K562 (cell line): ENCODE data around the gene KLHL30. TPM values are rescaled to one million over a fixed set of nuclear protein-coding genes. Genes with fewer than 3 reads are reported as not detected.
A peak's percentile ranks its signal among the peaks of the same experiment; 100 is the strongest.

Experiments used
- ATAC-seq: fragments of 200-7000 bp; cut with Tn5 transposase; 3 replicates; pipeline ENCODE4 v1.9.1; 2020; ENCODE audit warnings: moderate library complexity
- BruUV-seq: library from RNA; stranded (reverse); fragments of 400-500 nt; replicated peaks from 2 replicates; lab custom pipeline; 2021; lab: Mats Ljungman, UMichigan
- CTCF ChIA-PET: fragments of 300-600 bp; formaldehyde crosslinking; extraction: SDS; loops from one replicate; lab custom pipeline; 2021; ENCODE audit warnings: low intra/inter-chr PET ratio; lab: Yijun Ruan, JAX
- POLR2A ChIA-PET: fragments of 300-600, 350-650 bp; sonication (Branson Sonifier 250); formaldehyde crosslinking; extraction: SDS; loops from one replicate; lab custom pipeline; 2021; ENCODE audit warnings: antibody characterized with exemption, inconsistent platforms; lab: Yijun Ruan, JAX
- DNase-seq, 4 experiments: peaks; one replicate each; pipeline versions ENCODE4 v3.0.0 to v3.0.0-alpha.2; 2011 to 2018; ENCODE audit warnings: low spot score in 3 of 4, mixed read lengths in 3 of 4; ENCODE audit errors: extremely low read depth in 1 of 4
- FAIRE-seq: peaks from 2 replicates; lab custom pipeline; 2011; peaks lifted over from hg19 to GRCh38; lab: Jason Lieb, UNC
- H2AFZ ChIP-seq: 2 replicates; pipeline ENCODE4 v1.6.0; 2011; ENCODE audit warnings: low read depth, low read length, control low read depth, inconsistent platforms
- H3K27ac ChIP-seq: fragments of 200-600 bp; 3 replicates; pipeline ENCODE4 v1.8.0; 2011; ENCODE audit warnings: low read depth, mild to moderate bottlenecking, control low read depth, inconsistent platforms, low read length, moderate library complexity, mixed read lengths; ENCODE audit errors: extremely low read depth
- H3K27me3 ChIP-seq, 2 experiments: fragments of 300-600 bp in 1 of 2; 2 replicates in 1 of 2; 3 replicates in 1 of 2; pipeline versions ENCODE4 v1.6.0 to v1.8.0; 2011; ENCODE audit warnings: inconsistent platforms in 2 of 2, low read length in 2 of 2, mild to moderate bottlenecking in 1 of 2, mixed read lengths in 1 of 2, moderate library complexity in 1 of 2; ENCODE audit not compliant: control insufficient read depth in 2 of 2, insufficient read depth in 2 of 2
- H3K36me3 ChIP-seq: fragments of 300-600 bp; 3 replicates; pipeline ENCODE4 v1.8.0; 2011; ENCODE audit warnings: mild to moderate bottlenecking, low read length, inconsistent platforms; ENCODE audit not compliant: control insufficient read depth, insufficient read depth
- H3K4me1 ChIP-seq, 2 experiments: fragments of 200-600 bp in 1 of 2; replicated peaks in 1 of 2; 2 replicates in 1 of 2; 3 replicates in 1 of 2; pipeline versions ENCODE4 v1.5.1 to v1.8.0; 2011; ENCODE audit warnings: inconsistent platforms in 2 of 2, low read length in 2 of 2, mild to moderate bottlenecking in 1 of 2, mixed read lengths in 1 of 2, moderate library complexity in 1 of 2; ENCODE audit not compliant: control insufficient read depth in 2 of 2, insufficient read depth in 2 of 2
- H3K4me2 ChIP-seq: 2 replicates; pipeline ENCODE4 v1.6.1; 2011; ENCODE audit warnings: low read length, control low read depth, inconsistent platforms, mixed read lengths; ENCODE audit not compliant: insufficient read depth
- H3K4me3 ChIP-seq: fragments of 200-600 bp; sonication (generic), shearing (Covaris generic); 2 replicates; pipeline ENCODE4 v1.5.1; 2016; ENCODE audit warnings: control low read depth, inconsistent platforms
- H3K79me2 ChIP-seq: fragments of 200-600 bp; 3 replicates; pipeline ENCODE4 v1.8.0; 2011; ENCODE audit warnings: low read length, inconsistent platforms; ENCODE audit not compliant: control insufficient read depth, insufficient read depth
- H3K9ac ChIP-seq, 2 experiments: 2 replicates each; pipeline versions ENCODE4 v1.6.0 to v1.6.1; 2011; ENCODE audit warnings: low read depth in 2 of 2, low read length in 2 of 2, control low read depth in 1 of 2, inconsistent platforms in 1 of 2, mild to moderate bottlenecking in 1 of 2, mixed read lengths in 1 of 2; ENCODE audit not compliant: insufficient read depth in 1 of 2
- H3K9me1 ChIP-seq: one replicate; pipeline ENCODE4 v1.6.0; 2011; ENCODE audit warnings: inconsistent platforms, mild to moderate bottlenecking, low read length, moderate library complexity; ENCODE audit not compliant: control insufficient read depth, insufficient read depth
- H3K9me3 ChIP-seq: replicated peaks from 2 replicates; pipeline ENCODE4 v1.5.1; 2011; ENCODE audit warnings: low read depth, low read length, inconsistent platforms; ENCODE audit not compliant: control insufficient read depth, insufficient read depth
- H4K20me1 ChIP-seq: replicated peaks from 2 replicates; pipeline ENCODE4 v1.6.1; 2011; ENCODE audit warnings: low read length, inconsistent platforms, mixed read lengths; ENCODE audit not compliant: control insufficient read depth, insufficient read depth
- C11orf30 ChIP-seq: fragments of 450-650 bp; IDR thresholded peaks from 2 replicates; pipeline ENCODE4 v1.6.1; 2016; ENCODE audit warnings: low read depth, mild to moderate bottlenecking
- MAFK ChIP-seq: IDR thresholded peaks from 2 replicates; pipeline ENCODE4 v1.6.1; 2011; ENCODE audit warnings: low read length, improper control_type of control experiment
- POLR2G ChIP-seq: fragments of 200-400 bp; formaldehyde crosslinking; IDR thresholded peaks from 2 replicates; pipeline ENCODE4 v1.6.1; 2017; ENCODE audit warnings: low read depth, mild to moderate bottlenecking, antibody characterized with exemption, low read length, moderate library complexity
- RBFOX2 ChIP-seq: fragments of 200-400 bp; formaldehyde crosslinking; IDR thresholded peaks from 2 replicates; pipeline ENCODE4 v1.6.1; 2017; ENCODE audit warnings: low read depth, mild to moderate bottlenecking, low read length, moderate library complexity
- SMC3 ChIP-seq: conservative IDR thresholded peaks from 2 replicates; pipeline ENCODE4 v1.6.1; 2011; ENCODE audit warnings: low read depth, low read length, improper control_type of control experiment; ENCODE audit not compliant: insufficient read depth
- WGBS: fragments of 100-300 bp; shearing (Covaris generic); methylation state at CpG from one replicate; pipeline ENCODE4 v1.1.6; 2016; ENCODE audit warnings: low coverage, mixed read lengths; ENCODE audit not compliant: insufficient coverage; ENCODE audit errors: missing lambda C conversion rate; 5-methylcytosine and 5-hydroxymethylcytosine counted together
- in situ Hi-C: fragments of 300-500 bp; cut with MboI; formaldehyde crosslinking; loops from 4 replicates; pipeline ENCODE4 v1.15.0; 2018; ENCODE audit warnings: inconsistent platforms, mixed read lengths
- intact Hi-C: fragments of 100-400 bp; cut with micrococcal nuclease; formaldehyde crosslinking; loops from 2 replicates; pipeline ENCODE4 v1.14.2; 2022
- polyA plus RNA-seq, 8 experiments: library from polyadenylated mRNA; depleted of rRNA in 4 of 8; stranded (reverse) in 5 of 8; unstranded in 3 of 8; fragments of >200 nt; fragmentation: Nextera tagmentation in 2 of 8; fragmentation: Illumina TruSeq in 1 of 8; extraction: Ambion mirVana in 2 of 8; extraction: Trizol in 1 of 8; gene quantifications; 2 replicates each; pipeline versions ENCODE4 v1.2.1 to v1.2.3, GENCODE V29; 2011 to 2014; ENCODE audit warnings: inconsistent platforms in 1 of 8, missing spikeins in 1 of 8
- total RNA-seq, 7 experiments: library from RNA; depleted of rRNA in 6 of 7; stranded (reverse); fragments of >200 nt in 6 of 7; fragmentation: Illumina TruSeq in 2 of 7; extraction: Trizol in 2 of 7; gene quantifications; 2 replicates each; pipeline versions ENCODE4 v1.2.1 to v1.2.3, GENCODE V29; 2011 to 2021; ENCODE audit warnings: low replicate concordance in 1 of 7
- TF ChIP-seq, protein P1 (sequence below), 3 experiments: IDR thresholded peaks in 2 of 3; conservative IDR thresholded peaks in 1 of 3; 2 replicates each; pipeline ENCODE4 v1.5.1; 2011 to 2012; ENCODE audit warnings: low read length in 3 of 3, mild to moderate bottlenecking in 3 of 3, control low read depth in 2 of 3, improper control_type of control experiment in 1 of 3, inconsistent platforms in 1 of 3, low read depth in 1 of 3, mixed read lengths in 1 of 3, moderate library complexity in 1 of 3; ENCODE audit not compliant: insufficient read depth in 2 of 3

KLHL30 gene
- total and polyA plus RNA-seq, 9 of the 15 experiments (the other 6 are each of a cell fraction or from before 2014, with no cell fraction given): 0.04 TPM; not detected in 8

DNA sequence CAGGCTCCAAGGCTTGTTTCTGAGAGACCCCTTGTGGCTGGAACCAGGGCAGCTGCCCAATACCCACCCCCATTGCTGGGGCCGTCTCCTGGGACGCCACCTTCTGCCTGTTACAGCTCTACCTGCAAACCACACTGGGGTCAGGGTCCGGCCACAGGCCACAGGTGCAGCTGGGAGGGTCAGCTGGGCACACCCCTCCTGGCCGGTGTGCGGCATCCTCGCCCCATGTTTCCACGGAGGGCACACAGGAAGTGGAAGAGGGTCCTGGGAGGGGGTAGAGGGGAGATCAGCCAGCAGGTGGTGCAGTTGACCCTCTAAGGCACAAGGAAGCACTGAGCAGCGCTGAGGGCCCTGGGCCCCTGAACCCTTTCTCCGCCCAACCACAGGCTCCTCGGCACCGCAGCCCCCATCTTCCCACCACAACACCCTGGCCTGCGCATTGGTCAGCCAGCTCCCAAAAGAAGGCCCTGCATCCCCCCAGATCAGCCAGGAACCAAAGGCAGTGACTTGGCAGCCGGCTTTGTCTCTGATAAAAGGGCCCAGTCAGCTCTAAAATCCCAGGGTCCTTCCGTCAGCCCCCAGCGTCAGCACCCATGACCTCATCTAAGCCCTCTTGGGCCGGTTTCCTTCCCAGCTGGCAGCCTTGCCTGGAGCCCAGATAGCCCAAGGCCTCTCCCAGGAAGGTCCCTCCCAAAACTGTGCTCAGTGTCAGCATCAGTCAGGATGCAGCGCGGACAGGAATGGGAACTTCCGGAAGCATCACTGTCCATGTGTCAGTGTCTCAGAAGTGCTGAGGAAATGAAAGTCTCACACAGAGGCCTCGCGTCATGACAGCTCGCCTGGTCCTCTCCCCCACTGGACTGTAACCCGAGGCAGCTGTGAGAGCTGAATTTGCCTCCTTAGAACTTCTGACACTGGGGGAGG is 22.0 kb downstream of the KLHL30 start (continued):
- TF ChIP-seq, protein P1, sequence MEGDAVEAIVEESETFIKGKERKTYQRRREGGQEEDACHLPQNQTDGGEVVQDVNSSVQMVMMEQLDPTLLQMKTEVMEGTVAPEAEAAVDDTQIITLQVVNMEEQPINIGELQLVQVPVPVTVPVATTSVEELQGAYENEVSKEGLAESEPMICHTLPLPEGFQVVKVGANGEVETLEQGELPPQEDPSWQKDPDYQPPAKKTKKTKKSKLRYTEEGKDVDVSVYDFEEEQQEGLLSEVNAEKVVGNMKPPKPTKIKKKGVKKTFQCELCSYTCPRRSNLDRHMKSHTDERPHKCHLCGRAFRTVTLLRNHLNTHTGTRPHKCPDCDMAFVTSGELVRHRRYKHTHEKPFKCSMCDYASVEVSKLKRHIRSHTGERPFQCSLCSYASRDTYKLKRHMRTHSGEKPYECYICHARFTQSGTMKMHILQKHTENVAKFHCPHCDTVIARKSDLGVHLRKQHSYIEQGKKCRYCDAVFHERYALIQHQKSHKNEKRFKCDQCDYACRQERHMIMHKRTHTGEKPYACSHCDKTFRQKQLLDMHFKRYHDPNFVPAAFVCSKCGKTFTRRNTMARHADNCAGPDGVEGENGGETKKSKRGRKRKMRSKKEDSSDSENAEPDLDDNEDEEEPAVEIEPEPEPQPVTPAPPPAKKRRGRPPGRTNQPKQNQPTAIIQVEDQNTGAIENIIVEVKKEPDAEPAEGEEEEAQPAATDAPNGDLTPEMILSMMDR (IDR thresholded peaks at IDR 0.05 in 2 of 3, conservative IDR thresholded peaks at IDR 0.05 in 1 of 3; ENCODE audit: insufficient read depth in 2 of 3, low read depth in 1 of 3, low read length in 3 of 3): peak; percentile 59 to 63 (median 61)
- 0 out of 2 replicates have a peak, but pooled peaks have one; percentile 24 for TF ChIP-seq C11orf30
- 0 out of 2 replicates have a peak, but pooled peaks have one; percentile 26 for TF ChIP-seq SMC3
- TF ChIP-seq POLR2G: 0 out of 2 replicates have a peak, but pooled peaks have one; percentile 25

DNA sequence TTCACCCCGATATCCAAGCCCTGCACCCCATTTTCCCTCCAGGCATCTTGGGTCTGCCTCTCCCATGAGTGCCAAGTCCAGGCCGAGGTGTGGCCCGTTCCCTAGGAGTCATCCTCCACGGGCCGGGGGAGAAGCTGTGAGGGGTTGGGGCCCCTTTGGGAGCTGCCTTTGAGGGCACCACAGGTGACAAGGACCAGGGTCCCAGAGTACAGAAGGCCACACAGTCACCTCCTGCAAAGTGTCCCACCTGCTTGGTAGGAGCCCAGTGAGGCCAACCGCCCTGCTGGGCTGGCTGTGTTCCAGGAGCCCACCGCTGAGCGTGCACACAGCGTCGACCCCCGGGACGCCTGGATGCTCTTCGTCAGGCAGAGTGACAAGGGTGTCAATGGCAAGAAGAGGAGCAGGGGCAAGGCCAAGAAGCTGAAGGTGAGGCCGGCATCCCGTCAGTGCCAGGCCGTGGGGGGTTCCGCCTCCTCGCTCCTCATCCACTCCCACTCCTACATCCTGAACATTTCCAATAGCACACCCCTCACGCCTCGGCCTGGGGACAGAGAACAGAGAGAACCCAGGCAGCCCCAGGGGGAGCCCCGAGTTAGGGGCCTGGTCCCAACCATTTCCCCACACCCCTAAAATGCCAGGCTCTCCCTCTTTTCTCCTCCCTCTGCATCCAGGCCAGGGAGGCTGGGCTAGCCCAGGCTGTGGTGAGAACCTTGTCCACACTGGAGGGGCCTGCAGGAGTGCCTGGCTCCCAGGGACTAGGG is 23.0 kb downstream of the KLHL30 start:
- ATAC-seq (no peak), FAIRE-seq (no peak), DNase-seq (no peak)
- Histone ChIP-seq H3K4me1 (peaks cover 0 to 54% of the 10 kb centered on the region in 2 experiments; a peak in 2 of 5 replicates), H3K79me2 (no peaks in the 10 kb centered on the region), H2AFZ (no peak overlapping the region), H3K9me3 (no peaks in the 10 kb centered on the region), H3K27me3 (no peaks in the 10 kb centered on the region), H3K27ac (no peak overlapping the region), H3K9ac (peak overlapping the region in 1 of 2 experiments; percentile 26; a peak in 1 of 4 replicates), H3K4me2 (no peak overlapping the region), H4K20me1 (no peaks in the 10 kb centered on the region), H3K36me3 (no peaks in the 10 kb centered on the region), H3K4me3 (no peak overlapping the region), H3K9me1 (no peaks in the 10 kb centered on the region)
- no peak for TF ChIP-seq MAFK
- TF ChIP-seq RBFOX2: 0 out of 2 replicates have a peak, but pooled peaks have one; percentile 20
- 80% methylated on average over 16 of the region's 21 CpGs for WGBS
- in situ Hi-C loops (no loop called here), intact Hi-C loops (no loop called here)
- ChIA-PET POLR2A (interaction anchor here (1.0 kb wide), 1 partner anchor 15 kb away, joined by 3 read pairs; no protein-coding TSS in a partner anchor), CTCF (interaction anchor here (3.2 kb wide), 1 partner anchor 102 kb away, joined by 21 read pairs; no protein-coding TSS in a partner anchor)
- no TSS peak for BruUV-seq
